DOHH2 (cell line): Measurements from ENCODE around the gene PGM2L1.
"Not testable (repeated sequence)": the region's sequence is repeated elsewhere in the genome, so short reads cannot be mapped to it uniquely, and the experiment has no call there.

Source experiments
- H3F3A ChIP-seq: fragments of 200-600 bp; sonication (generic), shearing (Covaris generic); 2 replicates; pipeline ENCODE4 v1.6.0; 2016; ENCODE audit warnings: antibody characterized with exemption, mild to moderate bottlenecking; ENCODE audit not compliant: control insufficient read depth, insufficient read depth
- H3K27ac ChIP-seq: fragments of 200-600 bp; sonication (generic); 2 replicates; pipeline ENCODE4 v1.5.1; 2014; ENCODE audit warnings: low read depth, mild to moderate bottlenecking, low read length, moderate library complexity
- H3K27me3 ChIP-seq: fragments of 200-600 bp; sonication (generic); 2 replicates; pipeline ENCODE4 v1.6.1; 2014; ENCODE audit warnings: mild to moderate bottlenecking, low read length, mixed read lengths; ENCODE audit not compliant: control insufficient read depth
- H3K36me3 ChIP-seq: fragments of 200-600 bp; sonication (generic); 2 replicates; pipeline ENCODE4 v1.6.1; 2014; ENCODE audit warnings: mild to moderate bottlenecking, low read length, moderate library complexity, mixed read lengths; ENCODE audit not compliant: control insufficient read depth
- H3K4me1 ChIP-seq: fragments of 200-600 bp; sonication (generic); 2 replicates; pipeline ENCODE4 v1.6.1; 2014; ENCODE audit warnings: mild to moderate bottlenecking, low read length, mixed read lengths; ENCODE audit not compliant: control insufficient read depth
- H3K4me2 ChIP-seq: fragments of 200-600 bp; sonication (generic); 2 replicates; pipeline ENCODE4 v1.6.0; 2014; ENCODE audit warnings: mild to moderate bottlenecking, low read length, moderate library complexity
- H3K4me3 ChIP-seq: fragments of 200-600 bp; sonication (generic); 2 replicates; pipeline ENCODE4 v1.5.1; 2014; ENCODE audit warnings: mild to moderate bottlenecking, low read length, mixed read lengths
- H3K79me2 ChIP-seq: fragments of 200-600 bp; sonication (generic); 2 replicates; pipeline ENCODE4 v1.6.1; 2014; ENCODE audit warnings: mild to moderate bottlenecking, low read length, mixed read lengths; ENCODE audit not compliant: control insufficient read depth
- H3K9me2 ChIP-seq: fragments of 200-600 bp; sonication (generic); replicated peaks from 2 replicates; pipeline ENCODE4 v1.6.1; 2014; ENCODE audit warnings: mild to moderate bottlenecking, low read length, mixed read lengths; ENCODE audit not compliant: control insufficient read depth
- H3K9me3 ChIP-seq: fragments of 200-600 bp; sonication (generic); 2 replicates; pipeline ENCODE4 v1.6.1; 2014; ENCODE audit warnings: antibody characterized with exemption, low read length, mixed read lengths; ENCODE audit not compliant: control insufficient read depth, insufficient read depth
- H4K20me1 ChIP-seq: fragments of 200-600 bp; sonication (generic); 2 replicates; pipeline ENCODE4 v1.6.0; 2014; ENCODE audit warnings: low read depth, mild to moderate bottlenecking, antibody characterized with exemption, low read length, moderate library complexity; ENCODE audit not compliant: control insufficient read depth, insufficient read depth
- CTCF ChIP-seq: fragments of 200-600 bp; sonication (generic); IDR thresholded peaks from one replicate; pipeline ENCODE4 v1.5.1; 2014; ENCODE audit warnings: antibody characterized with exemption, mild to moderate bottlenecking, low read depth, low read length; ENCODE audit not compliant: poor library complexity, severe bottlenecking
- EZH2phosphoT487 ChIP-seq: fragments of 200-600 bp; sonication (generic); IDR thresholded peaks from 2 replicates; pipeline ENCODE4 v1.6.1; 2017; ENCODE audit warnings: borderline replicate concordance, mild to moderate bottlenecking, antibody characterized with exemption, low read length, moderate library complexity, mixed read lengths

PGM2L1 gene

GRCh38 chr11:74417860-74418508, 19.8 kb upstream of the PGM2L1 start:
- H3K4me3 ChIP-seq, result no peak overlapping the region
- H4K20me1 ChIP-seq, result no peaks in the 10 kb centered on the region
- H3K4me1 ChIP-seq, result no peaks in the 10 kb centered on the region
- no peaks in the 10 kb centered on the region for H3F3A ChIP-seq
- TF ChIP-seq CTCF, result no peak
- TF ChIP-seq EZH2phosphoT487, result no peak
- H3K36me3 ChIP-seq, result no peaks in the 10 kb centered on the region
- no peaks in the 10 kb centered on the region for H3K79me2 ChIP-seq
- H3K9me2 ChIP-seq, result no peaks in the 10 kb centered on the region
- peaks cover 23% of the 10 kb centered on the region for H3K27me3 ChIP-seq
- H3K27ac ChIP-seq, result no peak overlapping the region
- H3K9me3 ChIP-seq, result no peaks in the 10 kb centered on the region
- H3K4me2 ChIP-seq, result no peak overlapping the region

DNA sequence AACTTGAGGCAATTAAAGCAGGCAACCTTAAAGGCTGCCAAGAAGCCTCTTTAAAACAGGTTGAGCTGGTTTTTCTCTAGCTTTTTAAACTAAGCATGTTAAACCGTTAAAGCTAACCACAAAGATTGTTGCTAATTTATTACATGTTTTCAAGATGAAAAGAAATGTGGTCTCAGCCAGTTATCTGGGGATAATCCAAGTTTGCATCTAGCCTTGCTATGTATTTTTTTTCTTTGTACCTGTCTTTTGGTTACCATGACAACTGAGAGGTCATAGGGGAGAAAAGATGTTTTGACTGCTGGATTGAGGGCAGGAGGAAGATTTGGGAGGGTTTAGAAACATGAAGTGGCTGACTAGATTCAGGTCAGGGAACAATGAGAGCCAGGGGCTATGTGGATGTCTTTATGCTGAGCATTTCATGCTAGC, 19.2 kb upstream of the PGM2L1 start:
- no peaks in the 10 kb centered on the region for H3K9me2 ChIP-seq
- TF ChIP-seq CTCF (no peak), EZH2phosphoT487 (no peak)
- H3K79me2 ChIP-seq, result no peaks in the 10 kb centered on the region
- no peaks in the 10 kb centered on the region for H4K20me1 ChIP-seq
- H3K4me2 ChIP-seq, result no peak overlapping the region
- no peak overlapping the region for H3K27ac ChIP-seq
- no peaks in the 10 kb centered on the region for H3K4me1 ChIP-seq
- H3K4me3 ChIP-seq, result no peak overlapping the region
- H3F3A ChIP-seq, result no peaks in the 10 kb centered on the region
- H3K36me3 ChIP-seq, result no peaks in the 10 kb centered on the region
- peaks cover 21% of the 10 kb centered on the region for H3K27me3 ChIP-seq
- no peaks in the 10 kb centered on the region for H3K9me3 ChIP-seq

- not testable (repeated sequence) for H3F3A ChIP-seq, H3K79me2 ChIP-seq, H3K4me1 ChIP-seq, H3K4me3 ChIP-seq, H3K36me3 ChIP-seq, H3K9me3 ChIP-seq, H3K9me2 ChIP-seq, H3K4me2 ChIP-seq, H4K20me1 ChIP-seq, H3K27ac ChIP-seq
- H3K27me3 ChIP-seq, result peaks cover 21% of the 10 kb centered on the region
Observed at GRCh38 chr11:74416974-74417373, 18.7 kb upstream of the PGM2L1 start.

DNA sequence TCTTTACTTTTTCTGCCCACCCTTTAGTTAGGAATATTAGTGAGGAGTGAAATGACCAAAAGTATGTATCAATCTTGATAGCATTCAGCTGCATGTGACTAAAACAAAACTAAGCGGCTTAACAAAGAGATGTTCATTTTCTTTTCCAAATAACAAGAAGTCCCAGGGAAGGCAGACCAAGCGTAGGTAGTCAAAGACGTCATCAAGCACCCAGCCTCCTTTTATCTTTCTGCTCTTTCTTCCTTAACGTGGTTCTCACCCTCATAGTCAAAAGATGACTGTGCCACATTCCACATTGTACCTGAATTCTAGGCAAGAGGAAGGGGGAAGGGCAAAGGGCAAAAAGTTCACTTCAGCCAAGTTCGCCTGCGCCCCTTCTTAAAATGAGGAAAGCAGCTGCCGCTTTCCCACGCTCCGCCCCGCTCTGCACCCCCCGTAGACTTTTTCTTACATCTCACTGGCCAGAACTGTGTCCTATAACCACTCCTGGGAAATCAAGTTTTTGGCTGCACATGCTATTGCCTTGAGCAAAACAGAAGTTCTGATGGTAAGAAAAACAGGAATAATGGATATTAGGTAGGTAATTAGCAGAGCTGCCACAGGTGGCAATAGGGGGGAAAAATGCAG, 14.6 kb upstream of the PGM2L1 start:
- Histone ChIP-seq H3K4me2 (no peak overlapping the region), H3K4me1 (no peaks in the 10 kb centered on the region), H3K36me3 (no peaks in the 10 kb centered on the region), H4K20me1 (no peaks in the 10 kb centered on the region), H3K27me3 (peaks cover 15% of the 10 kb centered on the region), H3K27ac (no peak overlapping the region), H3F3A (no peaks in the 10 kb centered on the region), H3K79me2 (no peaks in the 10 kb centered on the region), H3K9me2 (no peaks in the 10 kb centered on the region), H3K4me3 (no peak overlapping the region), H3K9me3 (no peaks in the 10 kb centered on the region)
- TF ChIP-seq CTCF (no peak), EZH2phosphoT487 (no peak)
